Hematopoietic multipotent progenitor cell treated with erythropoietin and hydrocortisone succinate and interleukin-3 and kit ligand, for 17 days (in vitro differentiated cells): Measurements from ENCODE around the gene PYHIN1.

ENCODE experiments used
- DNase-seq: peaks from one replicate; pipeline ENCODE4 v3.0.0-alpha.2; 2015; ENCODE audit warnings: low spot score

Gene PYHIN1

DNA sequence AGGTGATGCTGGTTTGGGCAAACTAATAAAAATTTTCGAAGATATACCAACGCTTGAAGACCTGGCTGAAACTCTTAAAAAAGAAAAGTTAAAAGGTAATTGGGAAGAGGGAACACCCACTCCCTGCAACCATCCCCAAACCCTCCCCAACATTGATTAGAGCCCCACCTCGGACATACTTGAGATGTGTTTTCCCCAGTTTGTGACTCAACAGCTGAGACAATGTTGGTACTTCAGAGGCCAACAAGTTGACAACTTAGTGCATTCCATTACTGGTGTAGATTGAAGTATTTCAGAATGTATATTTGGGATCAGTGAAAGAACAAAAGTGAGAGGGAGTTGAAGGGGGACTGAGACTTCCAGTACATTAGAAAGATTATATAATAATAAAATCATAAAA is 83.5 kb downstream of the PYHIN1 start:
- no peak for DNase-seq

DNA sequence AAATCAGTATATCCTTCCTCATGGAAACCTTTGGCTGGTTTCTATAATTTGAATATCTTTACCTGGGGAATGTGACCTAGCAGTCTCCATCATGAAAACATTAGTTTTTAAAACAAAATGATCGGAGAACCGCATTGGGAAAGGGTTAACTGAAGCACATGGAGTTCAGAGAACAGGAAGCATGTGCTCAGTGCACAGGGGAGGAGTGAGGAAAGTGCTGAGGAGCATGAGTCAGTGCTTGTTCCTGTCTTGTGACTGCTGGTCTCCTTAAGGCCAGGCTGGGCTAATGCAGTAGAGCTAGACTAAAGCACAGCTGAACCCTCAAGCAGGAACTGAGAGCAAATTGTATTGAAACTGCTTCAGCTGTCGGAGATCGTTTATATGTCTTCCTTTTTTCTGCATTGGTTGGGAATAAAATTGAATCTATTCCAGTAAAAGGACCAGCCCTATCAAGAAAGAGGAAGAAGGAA is 84.1 kb downstream of the PYHIN1 start:
- no peak for DNase-seq

- no peak for DNase-seq
These were observed 92.4 kb downstream of the PYHIN1 start for GRCh38 chr1:159023723-159024122.

- no peak for DNase-seq
These were observed 93.7 kb downstream of the PYHIN1 start for GRCh38 chr1:159025043-159025442.
